GM12878 (cell line): ENCODE data around the gene GALNS.

ENCODE experiments used
- BRCA1 ChIP-seq: IDR thresholded peaks from 2 replicates; pipeline ENCODE4 v1.6.1; 2011; ENCODE audit warnings: low read depth, low read length, improper control_type of control experiment
- CTCF ChIP-seq, 3 experiments: IDR thresholded peaks in 2 of 3; conservative IDR thresholded peaks in 1 of 3; 2 replicates each; pipeline ENCODE4 v1.5.1; 2011; ENCODE audit warnings: low read depth in 3 of 3, low read length in 3 of 3, mild to moderate bottlenecking in 3 of 3, control low read depth in 2 of 3, moderate library complexity in 2 of 3, inconsistent platforms in 1 of 3, mixed read lengths in 1 of 3; ENCODE audit not compliant: control insufficient read depth in 2 of 3, insufficient read depth in 1 of 3; ENCODE audit errors: extremely low read depth in 1 of 3
- ELK1 ChIP-seq: IDR thresholded peaks from 2 replicates; pipeline ENCODE4 v1.6.1; 2012; ENCODE audit warnings: low read depth, low read length, improper control_type of control experiment
- HDAC2 ChIP-seq: fragments of 200-600 bp; sonication (generic); IDR thresholded peaks from 2 replicates; pipeline ENCODE4 v1.6.1; 2017
- NR2F1 ChIP-seq: fragments of 450-650 bp; conservative IDR thresholded peaks from 2 replicates; pipeline ENCODE4 v1.6.1; 2017; ENCODE audit warnings: mild to moderate bottlenecking
- POLR2A ChIP-seq: IDR thresholded peaks from 2 replicates; pipeline ENCODE4 v1.6.1; 2011; ENCODE audit warnings: low read depth, mild to moderate bottlenecking, low read length
- TAF1 ChIP-seq: IDR thresholded peaks from 2 replicates; pipeline ENCODE4 v1.6.1; 2011; ENCODE audit warnings: mild to moderate bottlenecking, low read depth, low read length, borderline replicate concordance
- ZNF274 ChIP-seq: IDR thresholded peaks from one replicate; pipeline ENCODE4 v1.8.0; 2011; ENCODE audit not compliant: insufficient read length, insufficient read depth

- TF ChIP-seq HDAC2: no peak
- no peak for TF ChIP-seq NR2F1
- no peak for TF ChIP-seq BRCA1
- no peak; the same call in 1 of the 2 replicates for TF ChIP-seq POLR2A
- TF ChIP-seq CTCF (IDR thresholded peaks at IDR 0.05 in 2 of 3, conservative IDR thresholded peaks at IDR 0.05 in 1 of 3; ENCODE audit: control insufficient read depth in 2 of 3, extremely low read depth in 1 of 3, insufficient read depth in 1 of 3, low read depth in 3 of 3, low read length in 3 of 3): no peak
- TF ChIP-seq ZNF274: no peak
- no peak for TF ChIP-seq TAF1
- no peak for TF ChIP-seq ELK1
Observed at GRCh38 chr16:88780142-88781062, 76.3 kb downstream of the GALNS start.
